HG03064 (cell line): ENCODE measurements around the gene TXNRD3.
"Not testable (repeated sequence)": the region's sequence is repeated elsewhere in the genome, so short reads cannot be mapped to it uniquely, and the experiment has no call there.

Experiments
- ATAC-seq: cut with Tn5 transposase; IDR thresholded peaks from one replicate; pipeline ENCODE4 v1.9.1; 2021; ENCODE audit warnings: low read depth; ENCODE audit not compliant: unreplicated experiment

Gene TXNRD3

DNA sequence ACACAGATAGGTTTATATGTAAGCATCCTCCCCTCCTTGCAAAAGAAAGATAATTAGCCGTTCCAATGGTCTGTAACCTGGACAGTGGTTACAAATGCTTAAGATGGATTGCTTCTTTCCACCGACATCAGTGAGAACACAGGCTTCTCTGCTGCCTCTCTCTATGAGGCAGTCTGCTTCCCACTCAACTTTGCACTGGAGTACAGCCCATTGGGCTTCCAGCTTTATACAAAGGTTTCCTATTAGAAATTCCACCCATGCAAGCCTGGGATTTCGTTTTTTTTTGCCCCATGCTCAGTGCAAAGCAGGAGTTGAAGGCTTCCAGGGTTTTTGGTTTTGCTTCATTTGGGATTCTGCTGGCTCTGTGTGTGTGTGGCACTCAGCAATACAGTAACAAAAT is 48.9 kb downstream of the TXNRD3 start:
- ATAC-seq, result no peak

DNA sequence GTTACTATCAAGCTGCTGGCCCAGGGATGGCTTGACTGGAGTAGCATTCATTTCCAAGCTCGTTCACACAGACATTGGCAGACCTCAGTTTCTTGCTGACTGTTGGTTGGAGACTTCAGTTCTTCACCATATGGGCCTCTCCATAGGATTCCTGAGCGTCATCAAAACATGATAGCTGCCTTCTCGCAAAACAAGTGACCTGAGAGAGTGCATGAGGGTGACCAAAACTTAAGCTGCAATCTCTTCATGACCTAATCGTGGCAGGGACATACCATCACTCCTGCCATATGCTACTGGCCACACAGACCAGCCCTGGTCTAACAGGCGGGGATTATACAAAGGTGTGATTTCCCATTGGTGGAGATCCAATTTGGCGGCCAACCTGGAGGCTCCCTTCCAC is 50.2 kb downstream of the TXNRD3 start:
- ATAC-seq, result no peak

DNA sequence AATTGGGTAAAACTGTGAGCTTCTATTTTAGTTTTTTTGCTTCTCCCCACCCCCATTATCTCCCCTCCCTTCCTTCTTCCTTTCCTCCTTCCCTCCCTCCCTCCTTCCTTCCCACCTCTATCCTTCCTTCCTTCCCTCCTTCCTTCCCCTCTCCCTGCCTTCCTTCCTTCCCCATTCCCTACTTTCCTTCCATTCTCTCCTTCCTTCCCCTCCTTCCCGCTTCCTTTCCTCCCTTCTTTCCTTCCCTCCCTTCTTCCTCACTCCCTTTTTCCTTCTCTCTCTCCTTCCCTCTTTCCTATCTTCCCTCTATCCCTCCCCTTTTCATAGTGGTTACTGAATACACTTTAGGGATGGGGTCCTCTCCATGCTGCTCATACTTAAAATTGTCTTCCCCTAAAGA is 55.8 kb downstream of the TXNRD3 start:
- ATAC-seq, result no peak

DNA sequence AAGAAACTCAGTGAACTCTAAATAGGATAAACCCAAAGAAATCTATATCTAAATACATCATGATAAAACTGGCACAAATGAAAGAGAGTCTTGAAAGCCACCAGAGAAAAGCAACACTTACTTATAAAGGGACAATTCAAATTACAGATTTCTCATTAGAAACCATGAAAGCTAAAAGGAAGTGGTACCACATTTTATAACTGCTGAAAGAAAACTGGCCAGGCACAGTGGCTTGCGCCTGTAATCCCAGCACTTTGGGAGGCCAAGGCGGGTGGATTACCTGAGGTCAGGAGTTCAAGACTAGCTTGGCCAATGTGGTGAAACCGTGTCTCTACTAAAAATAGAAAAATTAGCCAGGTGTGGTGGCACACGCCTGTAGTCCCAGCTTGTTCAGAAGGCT is 59.4 kb downstream of the TXNRD3 start:
- not testable (repeated sequence) for ATAC-seq

DNA sequence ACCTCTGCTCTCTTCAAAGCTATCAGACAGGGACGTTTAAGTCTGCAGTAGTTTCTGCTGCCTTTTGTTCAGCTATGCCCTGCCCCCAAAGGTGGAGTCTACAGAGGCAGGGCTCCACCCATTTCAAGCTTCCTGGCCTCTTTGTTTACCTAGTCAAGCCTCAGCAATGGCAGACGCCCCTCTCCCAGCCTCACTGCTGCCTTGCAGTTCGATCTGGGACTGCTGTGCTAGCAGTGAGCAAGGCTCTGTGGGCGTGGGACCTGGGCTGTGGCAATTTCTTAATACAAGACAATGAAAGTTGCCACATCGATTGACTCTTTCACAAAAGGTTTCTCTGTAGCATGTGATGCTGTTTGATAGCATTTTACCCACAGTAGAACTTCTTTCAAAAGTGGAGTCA is 63.4 kb downstream of the TXNRD3 start:
- ATAC-seq, result not testable (repeated sequence)

DNA sequence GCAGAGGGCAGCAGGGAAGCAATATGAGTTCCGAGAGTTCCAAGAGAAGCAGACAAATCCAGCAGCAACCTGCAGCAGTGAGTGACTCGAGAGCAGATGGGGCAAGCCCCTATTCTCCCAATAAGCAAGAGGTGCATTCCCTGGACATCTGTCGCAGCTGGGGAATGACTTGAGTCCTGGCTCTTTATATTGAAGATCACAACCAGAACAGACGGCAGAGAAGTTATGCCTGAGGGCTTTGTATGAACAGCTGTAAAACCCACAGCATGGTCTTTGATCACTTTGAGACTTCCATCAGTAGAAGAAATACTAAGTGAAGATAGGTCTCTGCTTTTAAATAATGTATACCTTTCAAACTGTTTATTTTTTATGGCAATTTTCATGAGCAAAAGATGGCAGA is 72.6 kb downstream of the TXNRD3 start:
- no peak for ATAC-seq

DNA sequence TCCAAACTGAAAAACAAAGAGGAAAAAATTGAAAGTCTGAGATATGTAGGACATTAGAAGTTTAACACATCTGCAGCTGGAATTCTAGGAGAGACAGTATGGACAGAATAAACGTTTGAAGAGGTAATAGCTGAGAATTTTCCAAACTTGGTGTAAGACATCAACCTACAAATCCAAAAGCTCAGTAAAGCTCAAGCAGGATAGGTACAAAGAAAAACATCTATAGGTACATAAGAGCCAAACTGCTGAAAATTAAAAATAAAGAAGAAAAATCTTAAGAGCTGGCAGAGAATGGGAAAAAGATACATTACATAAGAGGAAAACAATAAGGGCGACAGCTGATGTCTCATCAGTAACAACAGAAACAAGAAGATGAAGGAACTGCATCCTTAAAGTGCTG is 73.4 kb downstream of the TXNRD3 start:
- ATAC-seq, result no peak

DNA sequence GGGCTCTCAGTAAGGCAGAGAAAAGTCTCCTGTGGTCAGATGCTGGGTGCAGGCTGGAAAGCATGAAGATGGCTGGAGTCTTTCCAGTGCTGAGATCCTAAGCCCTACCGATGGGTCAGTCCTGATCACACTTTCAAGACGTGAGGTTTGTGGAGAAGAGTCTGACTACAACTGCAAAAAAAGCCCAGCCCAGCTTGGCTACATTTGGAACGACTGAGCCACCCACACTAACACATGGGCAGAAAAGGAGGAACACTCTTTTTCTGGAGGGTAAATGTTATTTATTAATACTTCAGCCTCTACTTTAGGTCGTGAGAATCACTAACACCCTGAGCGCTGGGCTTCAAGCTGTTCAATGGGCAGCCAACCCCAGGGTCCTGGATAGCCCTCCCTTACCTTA is 74.2 kb downstream of the TXNRD3 start:
- no peak for ATAC-seq

DNA sequence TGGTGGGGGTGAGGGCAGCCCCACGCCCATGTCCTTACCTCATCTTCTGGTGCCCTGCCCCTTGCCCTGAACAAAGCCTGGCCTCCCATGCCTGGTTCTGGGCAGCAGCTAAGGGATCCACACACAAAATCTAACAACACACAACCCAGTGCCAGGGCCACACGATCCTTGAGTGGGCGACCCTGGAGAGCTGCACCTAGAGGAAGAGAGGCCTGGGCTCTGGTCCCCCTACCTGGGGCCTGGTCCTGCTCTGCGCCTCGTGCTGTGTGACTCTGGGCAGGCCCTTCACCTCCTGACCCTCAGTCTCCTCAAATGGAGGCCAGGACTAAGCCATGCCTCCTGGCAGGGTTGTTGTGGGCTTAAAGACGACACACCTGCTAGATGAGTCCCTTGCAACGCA is 76.2 kb downstream of the TXNRD3 start:
- no peak for ATAC-seq

DNA sequence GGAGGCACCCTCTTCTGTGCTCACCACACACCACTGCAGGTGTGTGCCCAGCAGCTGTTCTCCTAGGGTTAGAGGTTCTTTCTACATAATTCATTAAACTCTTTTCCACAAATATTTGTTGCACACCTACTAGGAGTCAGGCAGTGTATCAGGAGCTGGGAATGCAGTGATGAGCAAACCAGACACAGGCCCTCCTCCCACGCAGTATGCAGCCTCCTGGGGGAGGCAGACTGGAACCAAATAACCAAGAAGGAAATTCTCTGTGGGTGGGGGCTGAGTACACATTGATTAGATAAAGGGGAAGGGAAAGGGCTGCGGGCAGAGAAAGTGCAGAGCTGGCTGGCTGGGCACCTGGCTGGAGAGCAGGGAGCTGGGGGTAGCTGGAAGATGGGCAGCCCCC is 77.7 kb downstream of the TXNRD3 start:
- ATAC-seq, result no peak

DNA sequence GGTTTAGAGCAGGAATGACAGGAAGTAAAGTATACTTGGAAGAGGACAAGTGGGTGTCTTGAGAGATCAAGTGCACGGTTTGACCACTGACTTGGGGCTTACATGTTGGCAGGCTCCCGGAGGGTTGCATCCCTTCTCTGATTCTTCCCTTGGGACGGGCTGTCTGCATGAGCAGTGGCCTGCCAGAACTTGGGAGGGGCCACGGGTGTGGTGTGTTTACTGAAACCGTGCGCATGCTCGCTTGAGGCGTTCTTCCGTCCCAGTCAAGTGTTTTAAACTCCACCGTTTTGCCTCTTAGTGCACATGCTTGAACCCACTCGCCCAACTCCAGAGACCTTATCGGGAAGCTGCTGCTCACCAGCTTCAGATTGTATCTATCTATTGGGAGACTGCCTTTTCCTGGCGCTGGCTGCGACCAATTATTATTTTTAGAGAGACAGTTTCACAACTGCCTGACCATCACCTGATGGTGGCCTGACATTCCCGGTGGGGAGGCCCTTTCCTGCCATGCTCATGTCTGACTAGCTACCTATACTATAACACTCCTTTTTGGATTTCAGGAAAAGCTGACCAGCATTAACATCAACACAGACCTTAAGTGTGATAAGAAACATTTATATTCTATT is 81.3 kb downstream of the TXNRD3 start:
- ATAC-seq, result no peak

DNA sequence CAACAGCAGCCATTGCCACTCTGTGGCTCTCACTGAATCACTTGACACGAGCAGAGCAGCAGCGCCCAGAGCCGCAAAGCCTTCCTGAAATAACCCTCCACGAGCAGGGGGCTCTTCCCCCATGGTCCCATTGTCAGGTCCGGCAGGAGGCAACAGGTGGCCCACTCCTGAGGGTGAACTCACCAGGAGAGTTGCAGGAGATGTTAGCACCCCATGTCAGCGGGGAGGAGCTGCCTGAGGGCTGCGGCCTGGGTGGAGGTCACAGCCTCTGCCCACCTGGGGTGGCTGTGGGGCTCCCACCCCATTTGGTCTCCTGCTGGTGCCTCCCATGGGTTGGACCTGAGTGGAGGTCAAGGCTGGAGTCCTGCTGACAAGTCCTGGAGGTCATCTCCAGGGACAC is 83.8 kb downstream of the TXNRD3 start:
- no peak for ATAC-seq

DNA sequence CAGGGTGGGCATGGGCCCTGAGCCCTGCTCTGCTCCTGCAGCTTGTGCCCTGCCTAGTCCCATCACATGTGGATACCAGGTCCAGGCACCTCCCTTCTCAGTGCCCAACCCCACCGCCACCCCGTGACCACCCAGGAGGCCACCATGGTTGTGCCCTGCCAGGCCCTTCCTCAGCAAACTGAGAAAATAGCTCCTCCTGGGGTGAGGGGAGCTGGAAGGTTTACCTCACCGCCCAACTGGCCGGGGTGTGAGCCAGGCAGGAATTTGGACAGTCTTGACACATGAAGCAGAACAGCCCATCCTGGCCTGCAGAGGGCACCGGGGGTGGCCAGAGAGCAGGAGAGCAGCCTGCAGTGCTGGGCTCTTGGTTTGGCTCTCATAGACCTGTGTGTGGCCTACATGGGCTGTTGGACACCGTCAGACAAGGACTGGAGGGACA is 84.8 kb downstream of the TXNRD3 start:
- no peak for ATAC-seq

DNA sequence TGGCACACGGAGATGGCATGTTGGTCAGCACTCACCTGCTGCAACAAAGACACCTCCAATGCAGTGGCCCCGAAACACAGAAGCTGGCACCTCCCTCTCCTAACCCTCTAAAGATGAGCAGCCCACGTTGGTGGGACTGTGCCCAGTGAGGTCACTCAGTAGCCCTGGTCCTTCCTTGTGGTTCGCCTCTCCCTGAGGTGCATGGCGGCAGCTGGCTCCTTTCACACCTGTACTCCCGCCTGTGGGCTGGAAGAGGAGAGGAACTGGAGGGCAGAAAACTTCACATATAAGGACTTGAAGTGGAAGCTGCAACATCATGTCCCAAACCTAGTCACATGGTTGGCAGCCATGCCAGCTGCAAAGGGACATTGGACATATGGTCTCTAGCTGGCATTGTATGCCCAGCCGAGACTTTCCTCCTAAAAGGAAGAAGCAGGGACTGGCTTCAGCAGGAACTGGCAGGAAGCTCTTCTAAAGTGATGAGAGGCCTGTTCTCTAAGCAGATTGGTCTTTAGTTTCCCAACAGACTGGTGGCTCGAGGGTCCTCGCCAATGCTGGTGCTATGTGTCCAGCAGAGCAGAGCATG is 85.4 kb downstream of the TXNRD3 start:
- no peak for ATAC-seq

DNA sequence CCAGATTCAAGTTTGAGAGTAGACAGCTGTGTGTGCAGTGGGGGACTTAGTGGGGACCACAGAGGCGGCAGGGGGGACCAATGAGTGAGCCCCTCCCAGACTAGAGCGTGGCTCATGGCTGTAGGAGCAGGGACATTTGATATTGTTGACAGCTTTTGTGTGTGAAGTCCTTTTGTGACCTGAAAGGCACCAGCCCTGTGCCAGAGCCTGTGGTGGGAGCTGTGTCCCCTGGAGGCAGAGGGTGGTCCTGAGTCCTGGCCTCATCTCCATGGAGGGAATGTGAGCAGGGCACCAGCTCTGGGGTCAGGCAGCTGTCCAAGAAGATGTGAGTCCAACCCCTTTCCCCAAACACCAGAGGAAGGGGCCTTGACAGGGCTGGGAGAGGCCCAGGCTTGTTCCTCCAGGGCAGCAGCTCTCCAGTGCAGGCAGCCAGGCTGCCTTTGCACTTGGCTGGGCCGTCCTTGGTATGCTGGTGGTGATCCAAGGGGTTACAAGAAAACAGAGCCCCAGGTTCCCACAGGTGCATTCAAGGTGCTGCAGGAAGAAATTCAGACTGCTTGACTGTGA is 86.1 kb downstream of the TXNRD3 start:
- ATAC-seq, result no peak

DNA sequence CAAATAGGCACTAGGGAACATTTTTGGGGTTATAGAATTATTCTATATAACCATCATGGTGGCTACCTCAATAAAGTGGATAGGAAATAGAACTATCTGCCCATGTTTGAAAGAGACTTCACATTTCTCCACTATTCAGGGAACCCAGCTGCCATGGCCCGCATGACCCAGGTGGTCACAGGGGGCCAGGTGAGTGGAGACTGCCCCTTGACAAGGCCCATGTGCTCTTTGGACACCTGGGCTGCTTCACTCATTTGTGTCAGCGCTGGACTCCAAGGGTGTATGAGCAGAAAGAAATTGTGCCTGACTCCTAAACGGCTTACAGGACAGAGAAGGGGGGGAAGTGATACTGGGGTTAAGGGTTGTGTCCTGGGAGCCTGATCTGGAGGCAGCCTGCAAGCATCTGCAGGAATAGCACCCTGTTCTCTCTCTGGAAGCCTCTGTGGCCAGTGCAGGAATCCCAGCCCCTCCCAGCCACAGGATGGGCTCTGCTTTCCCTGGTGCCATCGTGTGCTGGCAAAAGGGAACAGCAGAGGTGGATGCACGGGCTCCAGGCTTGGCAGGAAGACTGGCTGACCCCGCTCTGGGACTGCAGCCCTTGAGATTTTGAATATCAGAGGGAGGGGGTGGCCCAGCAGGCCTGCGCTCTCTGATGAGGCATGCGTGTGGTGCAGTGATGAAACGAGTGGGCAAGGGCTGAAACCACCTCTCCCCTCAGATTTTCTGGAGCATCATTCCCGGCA is 87.1 kb downstream of the TXNRD3 start:
- ATAC-seq, result no peak

DNA sequence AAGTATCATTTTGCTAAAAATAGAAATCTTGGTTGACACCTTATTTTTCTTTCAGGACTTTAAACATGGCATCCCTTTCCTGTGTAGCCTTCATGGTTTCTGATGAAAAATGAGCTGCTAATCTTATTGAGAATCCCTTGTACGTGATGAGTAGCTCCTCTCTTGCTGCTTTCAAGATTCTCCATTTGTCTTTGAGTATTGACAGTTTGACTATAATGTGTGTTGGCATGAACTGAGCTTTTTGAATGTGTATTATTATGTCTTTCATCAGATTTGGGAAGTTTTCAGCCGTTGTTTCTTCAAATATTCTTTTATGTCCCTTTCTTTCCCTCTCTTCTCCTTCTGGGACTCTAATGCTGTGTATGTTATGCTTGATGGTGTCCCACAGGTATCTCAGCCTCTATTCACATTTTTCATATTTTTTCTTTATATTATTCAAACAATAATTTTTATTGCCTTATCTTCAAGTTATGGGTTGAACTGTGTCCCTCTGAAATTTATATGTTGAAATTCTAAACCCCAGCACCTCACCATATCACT is 92.1 kb downstream of the TXNRD3 start:
- ATAC-seq, result no peak

DNA sequence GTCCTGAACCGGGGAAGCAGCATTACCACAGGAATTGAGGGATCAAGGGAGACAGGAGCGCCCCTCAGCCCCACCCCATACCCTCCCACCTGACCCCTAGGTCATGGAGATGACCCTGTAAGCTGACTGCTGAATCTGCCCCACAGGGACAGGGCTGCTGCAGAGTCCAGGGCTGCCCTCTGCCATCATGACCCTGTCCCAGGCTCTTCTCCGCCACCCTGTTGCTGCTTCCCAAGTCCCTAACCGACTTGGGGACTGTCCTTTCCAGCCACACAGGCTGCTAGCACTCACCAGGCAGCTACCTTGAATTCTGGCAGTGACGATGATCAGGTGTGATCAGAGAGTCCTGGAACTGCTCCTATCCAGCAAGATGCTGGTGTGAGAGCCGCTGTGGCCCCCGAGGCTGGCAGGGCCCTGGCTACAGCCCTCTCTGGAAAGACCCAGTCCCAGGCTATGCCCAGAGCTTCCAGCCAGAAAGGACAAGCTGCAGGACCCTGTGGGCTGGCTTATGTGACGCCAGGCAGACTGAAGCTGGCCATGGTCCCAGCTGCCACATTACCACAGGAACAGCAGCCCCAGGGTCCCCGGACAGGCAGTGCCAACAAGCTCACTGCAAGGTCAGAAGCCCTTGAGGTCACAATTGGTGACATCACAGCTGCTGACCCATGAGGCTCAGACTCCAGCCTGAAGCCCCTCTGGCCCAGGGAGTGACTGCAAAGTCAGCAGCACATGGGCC is 96.4 kb downstream of the TXNRD3 start, which contains the start of gene C3orf22:
Gene C3orf22 (minus strand): TSS at position 597 of the 736 bp plus-strand sequence. CDS start 5,542 bp downstream, outside the sequence.
- no peak for ATAC-seq

DNA sequence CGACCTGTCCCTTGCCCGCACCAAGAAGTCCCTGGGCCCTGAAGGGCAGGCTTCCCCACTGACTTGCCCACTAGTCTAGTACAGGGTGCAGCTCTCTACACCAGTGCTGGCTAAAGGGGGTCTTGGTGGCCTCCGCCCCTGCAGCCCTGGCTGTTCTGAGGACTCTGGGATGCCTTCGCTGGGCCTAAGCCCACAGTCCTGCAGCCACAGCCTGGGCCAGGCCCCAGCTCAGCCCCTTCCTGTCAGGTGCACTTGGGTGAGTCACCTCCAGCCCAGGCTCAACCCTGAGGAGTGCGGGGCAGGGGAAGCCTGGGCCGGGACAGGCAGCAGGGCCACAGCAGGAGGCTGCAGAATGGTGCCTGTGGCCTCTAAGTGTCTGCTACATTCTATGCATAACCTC is 97.2 kb downstream of the TXNRD3 start:
- ATAC-seq, result no peak

DNA sequence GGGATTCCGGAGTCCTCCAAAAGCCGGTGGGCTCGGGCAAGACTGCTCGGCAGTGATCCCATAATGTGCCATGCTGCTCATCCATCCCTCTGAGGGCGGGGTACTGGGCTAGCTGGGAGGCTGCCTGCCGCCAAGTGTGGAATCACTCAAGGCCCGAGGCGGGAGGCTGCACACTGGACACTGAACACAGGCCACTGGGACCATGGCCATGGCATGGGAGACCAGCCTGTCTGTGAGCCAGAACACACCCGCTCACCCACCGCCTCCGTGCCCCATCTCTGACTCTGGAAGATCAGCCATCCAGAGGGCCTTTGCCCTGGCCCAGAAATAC is 97.5 kb downstream of the TXNRD3 start:
- no peak for ATAC-seq
